GM12874 (cell line): Measurements from ENCODE around the gene TGOLN2.

Experiments
- CTCF ChIP-seq: IDR thresholded peaks from 2 replicates; pipeline ENCODE4 v1.5.1; 2011; ENCODE audit warnings: low read depth, mild to moderate bottlenecking, control low read depth, low read length, moderate library complexity; ENCODE audit not compliant: insufficient read depth

TGOLN2 gene

DNA sequence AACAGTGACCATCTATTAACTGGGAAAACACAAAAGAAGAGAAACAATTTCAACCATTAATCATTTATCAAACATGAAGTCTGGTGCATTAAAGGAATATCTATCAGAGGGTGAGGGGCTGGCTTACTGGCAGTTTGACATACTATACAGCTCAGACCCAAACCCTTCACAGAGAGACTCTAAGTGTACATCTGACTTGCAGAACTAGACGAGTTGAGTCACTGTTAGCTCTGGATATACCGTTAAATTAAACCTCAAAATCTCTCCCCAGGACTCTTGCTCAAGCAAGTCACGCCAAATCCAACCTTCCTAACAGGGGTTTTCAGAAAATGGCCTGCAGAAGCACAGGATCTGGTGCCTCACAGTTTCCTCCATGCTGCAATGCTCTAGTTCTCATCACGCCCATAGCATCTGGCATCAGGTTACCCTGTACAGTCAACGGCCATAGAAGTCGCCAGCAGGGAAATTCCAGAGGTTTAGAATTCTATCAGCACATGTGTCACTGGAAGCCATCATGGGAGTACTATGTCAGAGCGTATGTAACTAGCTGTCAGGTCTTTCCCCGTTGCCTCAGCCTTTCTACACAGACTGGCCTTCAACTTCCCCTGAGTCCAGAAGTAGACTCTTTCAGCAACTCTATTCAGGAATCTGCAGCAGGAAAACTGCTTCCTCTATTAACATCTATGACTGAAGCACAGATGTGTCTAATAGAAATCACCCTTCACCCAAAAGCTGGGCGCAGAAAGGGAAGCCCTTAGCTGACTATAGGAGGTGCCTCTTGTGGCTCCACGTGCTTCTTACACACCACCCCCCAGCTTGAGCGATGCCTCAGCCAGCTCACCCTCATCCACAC lies 9.3 kb downstream of the TGOLN2 start:
- TF ChIP-seq CTCF: no peak

DNA sequence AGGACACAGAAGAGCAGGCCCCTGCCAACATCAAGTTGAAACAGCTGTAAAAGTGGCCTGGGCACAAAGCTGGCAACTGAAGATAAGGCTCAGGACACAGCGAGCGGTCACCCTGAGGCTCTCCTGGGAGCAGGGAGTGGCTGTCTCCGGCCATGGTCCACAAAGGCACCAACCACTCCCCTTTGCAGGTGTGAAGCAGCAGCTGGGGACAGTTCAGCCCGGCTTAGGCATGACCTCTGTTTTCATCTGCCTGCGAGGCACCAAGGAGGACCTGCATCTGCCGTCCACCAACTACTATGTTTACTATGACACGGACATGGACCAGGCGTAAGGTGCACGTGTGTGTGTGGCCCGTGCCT lies 12.9 kb downstream of the TGOLN2 start:
- no peak for TF ChIP-seq CTCF

- no peak for TF ChIP-seq CTCF
Observed at GRCh38 chr2:85312404-85312803, 15.4 kb downstream of the TGOLN2 start.

DNA sequence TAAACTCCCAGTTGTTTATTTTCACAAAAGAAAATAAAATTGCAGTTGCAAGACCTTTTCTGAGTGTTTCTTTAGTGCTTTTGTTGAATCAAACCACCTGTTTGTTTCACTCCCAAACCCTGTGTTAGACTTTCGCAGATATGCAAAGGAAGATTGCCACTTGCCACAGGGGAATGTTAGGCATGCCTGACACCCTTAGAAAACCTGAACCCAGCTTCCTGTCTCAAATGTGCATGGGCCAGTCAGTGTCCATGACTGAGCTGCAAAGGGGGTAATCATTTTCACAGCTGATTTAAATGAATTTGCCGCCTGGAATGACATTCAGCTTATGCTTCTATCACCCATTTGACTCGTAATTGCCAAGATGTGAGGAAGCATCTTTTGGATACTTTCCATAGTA lies 17.5 kb downstream of the TGOLN2 start:
- no peak for TF ChIP-seq CTCF

GRCh38 chr2:85309699-85310321 lies 18.0 kb downstream of the TGOLN2 start:
- no peak for TF ChIP-seq CTCF

- TF ChIP-seq CTCF: no peak
Observed at GRCh38 chr2:85308896-85309555, 18.8 kb downstream of the TGOLN2 start.

DNA sequence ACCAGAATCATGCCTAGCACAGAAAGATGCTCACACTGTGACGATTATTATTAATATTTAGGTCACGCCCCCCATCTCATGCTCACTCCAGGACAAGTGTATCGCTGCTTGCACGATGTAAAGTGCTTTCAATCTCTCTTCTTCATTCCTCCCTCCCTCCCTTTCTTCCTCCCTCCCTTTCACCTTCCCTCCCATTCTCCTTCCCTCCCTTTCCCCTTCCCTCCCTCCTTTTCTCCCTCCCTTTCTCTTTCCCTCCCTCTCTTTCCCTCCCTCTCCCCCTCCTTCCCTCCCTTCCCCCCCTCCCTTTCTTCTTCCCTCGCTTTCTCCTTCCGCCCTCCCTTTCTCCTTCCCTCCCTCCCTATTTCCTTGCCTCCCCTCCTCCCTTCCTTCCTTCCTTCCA lies 19.6 kb downstream of the TGOLN2 start:
- TF ChIP-seq CTCF: no peak
